Stimulated activated CD4-positive, alpha-beta T cell treated with anti-CD3 and anti-CD28 coated beads, Interleukin-2, amount 100 ng/mL, for 48 hours (primary cell): ENCODE data around the gene DNAJC15.
"Not testable (repeated sequence)": the region's sequence is repeated elsewhere in the genome, so short reads cannot be mapped to it uniquely, and the experiment has no call there.

Experiments used
- DNase-seq, 2 donors: peaks; one replicate each; pipeline ENCODE4 v3.0.0-alpha.2; 2020

DNAJC15 gene

DNA sequence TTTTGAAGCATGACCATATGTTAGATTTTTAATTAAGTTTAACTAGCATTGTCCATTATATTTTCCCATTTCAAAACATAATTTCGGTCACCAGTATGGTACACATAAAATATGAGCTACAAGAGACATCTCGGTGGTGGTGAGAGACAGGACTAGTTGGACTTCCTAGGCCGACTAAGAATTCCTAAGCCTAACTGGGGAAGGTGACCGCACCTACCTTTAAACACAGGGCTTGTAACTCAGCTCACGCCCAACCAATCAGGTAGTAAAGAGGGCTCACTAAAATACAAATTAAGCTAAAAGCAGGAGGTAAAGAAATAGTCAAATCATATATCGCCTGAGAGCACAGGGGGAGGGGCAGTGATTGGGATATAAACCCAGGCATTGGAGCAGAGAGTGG, 22.9 kb downstream of the DNAJC15 start:
- no peak for DNase-seq

DNA sequence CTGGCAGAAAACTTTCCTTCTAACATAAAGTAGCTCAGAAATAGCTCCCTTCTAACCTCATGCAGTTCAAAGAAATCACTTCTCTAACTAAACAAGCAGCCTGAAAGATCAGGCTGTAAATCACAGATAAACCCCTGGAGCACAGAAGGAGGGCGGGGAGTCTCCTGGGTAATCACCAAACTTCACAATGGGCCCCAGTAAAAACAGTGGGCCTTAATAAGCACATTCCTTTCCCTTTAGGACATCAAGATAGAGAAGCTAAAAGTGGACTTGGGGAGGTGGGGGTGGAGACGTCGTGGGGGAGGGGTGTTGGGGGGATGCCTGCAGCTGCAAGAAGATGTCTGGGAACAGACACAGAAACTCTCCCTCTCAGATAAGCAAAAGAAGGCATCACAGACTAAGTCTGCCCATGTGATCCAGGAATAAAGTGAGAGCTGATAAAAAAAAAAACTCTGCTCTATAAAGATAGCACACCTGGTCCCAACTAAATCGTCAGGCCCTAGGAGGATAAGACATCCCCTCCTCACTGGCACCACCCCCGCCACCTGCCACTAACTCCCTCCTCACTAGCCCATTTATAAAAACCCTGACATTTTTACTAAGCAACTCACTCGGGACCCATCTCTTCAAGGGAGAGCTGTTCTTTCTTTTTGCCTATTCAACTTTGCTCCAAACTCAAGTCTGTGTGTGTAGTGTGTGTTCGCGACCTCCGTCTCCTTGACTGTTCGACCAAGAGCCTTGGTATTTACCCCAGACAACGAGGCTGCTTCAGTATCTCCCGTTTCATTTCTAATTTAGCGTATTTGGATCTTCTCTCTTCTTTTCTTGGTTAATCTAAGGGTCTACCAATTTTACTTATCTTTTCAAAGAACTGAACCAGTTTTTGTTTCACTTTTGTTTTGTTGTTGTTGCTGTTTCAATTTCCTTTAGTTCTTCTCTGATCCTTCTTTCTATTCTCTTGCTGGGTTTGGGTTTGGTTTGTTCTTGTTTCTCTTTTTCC, 31.7 kb downstream of the DNAJC15 start:
- DNase-seq: no peak

DNA sequence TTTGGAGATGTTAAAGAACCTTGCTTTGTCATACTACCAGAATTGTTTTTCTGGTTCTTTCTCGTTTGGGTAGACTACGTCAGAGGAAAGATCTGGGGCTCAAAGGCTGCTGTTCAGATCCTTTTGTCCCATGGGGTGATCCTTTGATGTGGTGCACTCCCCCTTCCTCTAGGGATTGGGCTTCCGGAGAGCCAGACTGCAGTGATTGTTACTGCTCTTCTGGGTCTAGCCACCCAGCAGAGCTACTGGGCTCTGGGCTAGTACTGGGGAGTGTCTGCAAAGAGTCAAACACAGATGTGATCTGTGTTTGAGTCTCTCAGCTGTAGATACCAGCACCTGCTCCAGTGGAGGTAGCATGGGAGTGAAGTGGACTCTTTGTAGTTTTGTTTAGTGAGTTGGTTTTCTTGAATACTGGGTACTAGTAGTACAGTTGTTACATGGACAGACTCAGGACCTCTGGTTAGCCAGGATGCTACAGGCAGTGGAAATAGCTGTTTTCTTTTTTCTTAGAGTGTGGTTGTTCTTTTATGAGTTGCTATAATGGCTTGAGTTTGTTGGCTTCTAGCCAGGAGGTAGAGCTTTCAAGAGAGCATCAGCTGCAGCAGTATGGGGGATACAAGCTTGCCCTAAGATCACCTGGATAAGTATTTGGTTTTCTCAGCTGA, 34.4 kb downstream of the DNAJC15 start:
- no peak for DNase-seq

DNA sequence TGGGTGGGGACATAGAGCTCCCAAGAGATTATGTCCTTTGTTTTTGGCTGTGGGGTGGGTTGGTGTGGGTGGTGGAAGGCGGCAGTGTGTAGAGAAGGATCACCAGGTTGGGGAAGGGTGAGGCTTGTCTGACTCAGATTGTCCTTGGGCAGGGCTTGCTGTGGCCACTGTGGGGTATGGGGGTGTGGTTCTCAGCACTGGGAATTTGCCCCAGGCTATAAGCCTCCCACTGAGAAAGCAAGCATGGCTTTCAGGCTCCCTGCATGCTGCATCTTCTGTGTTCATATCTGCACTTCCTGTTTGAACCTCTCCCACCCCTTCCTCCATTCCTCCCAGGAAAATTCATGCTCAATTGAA, 34.9 kb downstream of the DNAJC15 start:
- no peak for DNase-seq

DNA sequence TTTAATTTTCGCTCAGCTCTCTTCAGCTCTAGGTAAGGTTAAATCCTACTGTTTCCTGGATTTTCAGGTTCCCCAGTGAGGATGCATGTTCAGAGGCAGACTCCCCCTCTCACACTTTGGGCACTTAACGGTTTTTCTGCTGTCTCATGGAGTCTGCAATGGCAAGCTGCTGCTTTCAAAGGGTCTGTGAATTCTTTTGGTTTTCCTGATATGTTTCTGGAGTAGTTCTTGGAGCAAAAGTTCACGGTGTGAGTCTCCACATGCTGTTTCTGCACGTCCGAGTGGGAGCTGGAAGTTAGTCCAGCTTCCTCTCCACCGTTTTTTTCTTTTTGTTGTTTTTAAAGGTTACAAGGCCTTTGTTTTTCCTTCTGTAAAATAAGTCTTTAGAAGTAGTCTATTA, 35.4 kb downstream of the DNAJC15 start:
- DNase-seq: no peak

DNA sequence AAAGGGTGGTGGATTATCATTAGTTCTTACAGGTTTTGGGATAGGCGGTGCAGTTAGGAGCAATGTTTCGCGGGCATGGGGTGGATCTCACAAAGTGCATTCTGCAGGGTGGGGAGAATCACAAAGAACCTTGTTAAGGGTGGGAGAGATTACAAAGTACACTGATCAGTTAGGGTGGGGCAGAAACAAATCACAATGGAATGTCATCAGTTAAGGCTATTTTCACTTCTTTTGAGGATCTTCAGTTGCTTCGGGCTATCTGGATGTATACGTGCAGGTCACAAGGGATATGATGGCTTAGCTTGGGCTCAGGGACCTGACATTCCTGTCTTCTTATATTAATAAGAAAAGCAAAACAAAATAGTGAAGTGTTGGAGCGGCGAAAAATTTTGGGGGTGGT, 36.4 kb downstream of the DNAJC15 start:
- not testable (repeated sequence) for DNase-seq

DNA sequence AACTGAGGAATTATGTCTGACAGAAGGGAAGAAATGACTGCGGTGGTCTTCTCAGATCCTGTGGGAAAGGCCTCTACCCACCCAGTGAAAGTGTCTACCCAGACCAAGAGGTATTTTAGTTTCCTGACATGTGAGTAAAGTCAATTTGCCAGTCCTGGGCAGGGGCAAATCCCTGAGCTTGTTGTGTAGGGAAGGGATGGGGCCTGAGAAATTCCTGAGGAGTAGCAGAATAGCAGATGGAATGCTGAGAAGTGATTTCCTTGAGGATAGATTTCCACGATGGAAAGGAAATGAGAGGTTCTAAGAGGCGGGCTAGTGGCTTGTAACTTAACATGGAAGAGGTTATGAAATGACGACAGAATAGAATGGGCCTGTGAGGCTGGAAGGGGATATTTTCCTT, 37.4 kb downstream of the DNAJC15 start:
- not testable (repeated sequence) for DNase-seq

DNA sequence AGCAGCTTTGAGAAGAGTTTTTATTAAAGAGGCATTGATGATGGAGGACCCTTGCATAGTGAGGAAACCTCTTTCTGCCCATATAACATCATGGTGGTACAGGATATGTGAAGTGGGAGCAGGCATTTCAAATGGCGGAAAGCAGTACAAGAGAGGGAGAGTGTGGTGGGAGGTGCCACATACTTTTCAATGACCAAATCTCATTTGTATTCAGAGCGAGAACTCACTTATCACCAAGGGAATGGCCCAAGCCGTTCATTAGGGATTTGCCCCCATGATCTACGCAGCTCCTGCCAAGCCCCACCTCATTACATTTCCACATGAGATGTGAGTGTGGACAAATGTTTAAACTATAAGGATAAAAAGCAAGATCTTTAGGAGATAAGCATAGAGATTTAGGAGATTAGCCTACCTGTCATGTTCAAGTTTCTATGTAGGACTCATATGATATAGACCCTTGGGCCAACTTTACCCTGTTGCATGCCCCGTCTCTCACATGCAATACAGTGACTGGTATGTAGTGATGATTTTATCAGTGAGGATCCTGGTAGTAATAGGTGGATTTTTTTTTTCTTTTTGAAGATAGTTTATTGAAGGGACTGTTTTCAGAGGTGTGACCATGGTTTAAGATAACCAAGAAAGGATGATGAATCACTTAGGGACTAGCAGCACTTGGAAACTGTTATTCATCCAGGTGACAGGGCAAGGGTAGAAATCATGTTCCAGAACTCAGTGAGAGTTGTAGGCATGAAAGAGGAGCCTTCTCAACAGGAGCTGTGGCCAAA, 38.3 kb downstream of the DNAJC15 start:
- DNase-seq: no peak

DNA sequence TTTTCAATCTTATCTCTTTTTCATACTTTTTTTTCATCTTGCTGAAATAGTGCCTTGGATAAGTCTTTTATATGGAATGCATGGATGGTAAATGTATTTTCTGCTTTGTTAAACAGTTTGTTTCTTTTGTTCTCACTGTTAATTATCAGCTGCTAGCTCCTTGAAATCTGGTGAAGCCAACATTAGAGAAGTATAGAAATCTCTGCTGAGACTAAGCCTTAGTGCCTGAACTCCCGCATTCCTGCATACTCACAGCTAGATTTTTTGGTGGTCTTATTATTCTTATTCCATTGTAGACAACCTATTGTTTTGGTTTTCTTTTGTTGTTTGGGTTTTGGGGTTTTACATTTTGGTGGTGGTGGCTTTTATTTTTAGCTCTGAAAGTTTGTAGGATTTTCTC, 48.4 kb downstream of the DNAJC15 start:
- DNase-seq: no peak

DNA sequence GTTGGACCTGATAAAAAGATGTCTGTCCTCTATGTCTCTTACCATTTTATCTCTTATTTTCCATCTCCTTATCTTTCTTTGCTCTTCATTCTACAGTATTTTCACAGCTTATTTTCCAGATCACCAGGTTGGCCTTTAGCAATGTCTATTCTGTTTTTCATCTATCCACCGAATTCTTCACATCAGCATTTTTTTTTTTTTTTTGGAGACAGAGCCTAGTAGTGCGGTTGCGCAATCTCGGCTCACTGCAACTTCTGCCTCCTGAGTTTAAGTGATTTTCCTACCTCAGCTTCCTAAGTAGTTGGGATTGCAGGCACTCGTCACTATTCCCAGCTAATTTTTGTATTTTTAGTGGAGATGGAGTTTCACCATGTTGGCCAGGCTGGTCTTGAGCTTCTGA, 49.0 kb downstream of the DNAJC15 start:
- DNase-seq: no peak

DNA sequence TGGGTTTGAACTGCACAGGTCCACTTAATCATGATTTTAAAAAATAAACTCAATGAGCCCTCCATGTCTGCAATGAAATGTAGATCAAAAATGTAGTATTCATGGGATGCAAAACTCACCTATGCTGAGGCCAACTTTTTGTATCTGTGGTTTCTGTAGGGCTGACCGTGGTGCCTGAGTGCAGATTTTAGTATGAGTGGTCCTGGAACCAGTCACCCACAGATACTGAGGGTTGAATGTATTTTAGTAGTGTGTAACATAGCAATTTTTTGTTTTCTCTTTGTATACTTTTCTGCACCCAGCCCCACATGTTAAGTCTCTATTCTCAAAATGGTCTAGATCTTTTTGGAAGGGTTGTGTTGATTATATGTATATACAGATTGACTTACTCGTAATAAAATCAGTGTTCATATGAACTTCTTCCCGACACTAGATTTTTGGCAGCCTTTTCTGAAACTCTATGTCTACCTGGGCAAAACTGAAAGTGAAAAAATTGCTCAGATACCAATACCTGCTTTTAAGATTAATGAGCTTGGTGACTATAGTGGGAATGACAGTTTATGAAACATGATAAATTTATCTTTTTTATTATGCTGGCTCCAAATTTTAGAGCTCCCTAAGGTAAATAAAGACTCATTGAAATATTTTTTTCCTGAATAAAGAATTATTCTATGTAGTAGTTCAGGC, 51.6 kb downstream of the DNAJC15 start:
- DNase-seq: no peak

DNA sequence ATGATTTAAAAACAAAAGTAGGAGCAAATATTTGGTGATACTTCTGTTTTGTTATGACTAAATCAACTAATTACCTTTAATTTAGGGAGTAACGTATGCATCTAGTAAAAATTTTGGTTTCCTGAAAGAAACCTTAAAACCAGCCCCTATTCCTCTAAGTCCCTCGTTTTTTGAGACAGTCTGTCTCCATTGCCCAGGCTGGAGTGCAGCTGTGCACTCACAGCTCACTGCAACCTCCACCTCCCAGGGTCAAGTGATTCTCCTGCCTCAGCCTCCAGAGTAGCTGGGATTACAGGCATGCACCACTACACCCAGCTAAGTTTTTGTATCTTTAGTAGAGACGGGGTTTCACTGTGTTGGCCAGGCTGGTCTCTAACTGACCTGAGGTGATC, 52.1 kb downstream of the DNAJC15 start:
- not testable (repeated sequence) for DNase-seq

DNA sequence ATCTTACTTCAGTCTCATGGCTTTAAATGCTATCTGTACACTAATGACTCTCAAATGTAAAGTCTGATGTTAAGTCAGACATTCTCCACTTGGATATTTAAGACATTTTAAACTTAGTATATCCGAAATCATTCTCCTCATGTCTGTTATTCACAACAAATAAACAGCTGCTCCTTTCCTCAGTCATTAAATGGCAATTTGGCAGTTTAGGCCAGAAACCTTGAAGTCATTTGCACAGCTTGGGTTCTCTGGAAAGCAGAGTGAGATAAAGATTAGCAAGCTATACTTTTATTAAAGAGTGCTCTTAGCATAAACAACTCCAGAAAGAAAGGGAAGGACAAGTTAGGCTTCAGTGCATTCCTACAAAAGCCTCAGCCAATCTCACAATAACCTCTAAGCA, 53.7 kb downstream of the DNAJC15 start:
- DNase-seq: no peak

DNA sequence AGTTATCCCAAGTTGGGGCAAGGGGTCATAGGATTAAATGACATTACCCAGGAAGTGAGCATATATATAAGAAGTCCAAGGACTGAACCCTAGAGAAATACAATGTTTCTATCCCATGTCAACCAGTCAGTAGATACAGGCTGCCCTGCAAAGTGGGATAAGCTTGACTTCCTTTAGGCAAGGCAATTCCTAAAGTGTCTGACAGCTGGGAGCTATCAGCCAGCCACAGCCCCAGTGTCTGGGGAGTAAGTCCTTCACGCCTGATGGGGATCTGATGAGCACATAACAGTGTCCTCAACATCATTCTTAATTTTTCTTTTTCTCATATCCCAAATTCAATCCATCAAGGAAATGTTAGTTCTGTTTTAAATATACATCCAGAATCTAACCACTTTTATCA, 54.1 kb downstream of the DNAJC15 start:
- no peak for DNase-seq

DNA sequence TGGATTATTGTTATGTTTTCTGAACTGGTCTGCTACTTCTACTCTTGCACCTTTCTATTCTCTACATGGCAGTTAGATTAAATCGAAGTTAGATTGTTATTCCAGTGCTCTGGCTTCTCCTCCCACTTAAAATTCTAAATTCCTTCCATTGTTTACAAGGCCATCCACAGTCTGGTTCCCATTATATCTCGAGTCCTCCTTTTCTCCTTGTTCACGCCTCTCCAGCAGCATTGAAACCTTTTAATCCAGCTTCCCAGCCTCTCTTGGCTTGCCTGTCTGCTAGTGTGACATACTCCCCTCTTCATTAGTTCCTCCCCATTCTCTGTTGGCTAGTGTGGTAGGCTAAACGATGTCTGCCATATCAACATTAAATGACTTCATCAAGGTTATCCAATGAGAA, 54.5 kb downstream of the DNAJC15 start:
- no peak for DNase-seq

DNA sequence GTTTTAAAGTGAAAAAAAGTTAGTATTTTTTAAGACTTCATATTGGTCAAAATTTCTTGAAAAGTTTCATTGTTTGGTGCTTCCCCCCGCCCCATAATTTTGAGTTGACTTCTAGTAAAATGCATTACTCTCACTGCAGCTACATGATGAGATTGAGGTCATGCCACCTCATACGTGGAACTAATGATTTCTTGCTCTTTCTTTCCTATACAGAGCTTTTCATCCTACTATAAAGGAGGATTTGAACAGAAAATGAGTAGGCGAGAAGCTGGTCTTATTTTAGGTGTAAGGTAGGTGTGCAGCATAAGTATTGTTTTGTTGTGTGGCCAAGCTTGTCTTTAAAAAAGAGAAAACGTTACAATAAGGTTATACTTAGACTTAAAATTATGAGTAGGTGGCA, 55.0 kb downstream of the DNAJC15 start:
- no peak for DNase-seq

DNA sequence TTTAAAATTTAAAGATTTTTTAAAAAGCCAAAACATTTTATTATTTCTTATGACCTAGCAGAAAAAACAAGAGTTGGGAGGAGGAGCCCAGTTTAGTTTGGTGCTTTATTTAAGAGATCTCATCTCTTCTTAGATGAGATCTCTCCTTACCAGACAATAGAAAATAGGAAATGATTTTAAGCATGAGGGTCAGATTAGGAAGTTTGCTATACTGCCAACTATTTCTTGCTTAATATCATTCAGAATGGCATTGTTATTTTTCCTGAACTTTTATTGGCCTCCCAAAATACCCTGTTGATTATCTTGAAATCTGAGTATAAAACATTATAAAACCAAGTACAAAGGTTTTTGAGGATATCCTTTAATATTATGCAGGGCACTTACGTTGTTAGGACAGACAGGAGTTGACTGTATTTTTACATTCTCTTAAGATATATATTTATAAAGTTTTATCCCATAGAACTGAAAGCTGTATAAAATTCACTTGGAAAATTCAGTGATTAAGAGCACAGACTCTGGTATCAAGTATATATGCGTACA, 56.1 kb downstream of the DNAJC15 start:
- DNase-seq: no peak

DNA sequence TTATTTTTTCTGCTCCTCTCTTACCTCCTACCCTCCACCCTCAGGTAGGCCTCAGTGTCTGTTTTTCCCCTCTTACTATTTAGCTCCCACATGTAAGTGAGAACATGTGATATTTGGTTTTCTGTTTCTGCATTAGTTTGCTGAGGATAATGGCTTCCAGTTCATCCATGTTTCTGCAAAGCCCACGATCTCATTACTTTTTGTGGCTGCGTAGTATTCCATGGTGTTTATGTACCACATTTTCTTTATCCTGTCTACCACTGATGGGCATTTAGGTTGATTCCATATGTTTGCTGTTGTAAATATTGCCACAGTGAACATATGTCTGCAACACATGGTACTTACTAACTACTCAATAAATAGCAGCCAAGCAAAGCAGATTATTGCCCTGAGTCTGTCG, 56.8 kb downstream of the DNAJC15 start:
- DNase-seq: no peak

DNA sequence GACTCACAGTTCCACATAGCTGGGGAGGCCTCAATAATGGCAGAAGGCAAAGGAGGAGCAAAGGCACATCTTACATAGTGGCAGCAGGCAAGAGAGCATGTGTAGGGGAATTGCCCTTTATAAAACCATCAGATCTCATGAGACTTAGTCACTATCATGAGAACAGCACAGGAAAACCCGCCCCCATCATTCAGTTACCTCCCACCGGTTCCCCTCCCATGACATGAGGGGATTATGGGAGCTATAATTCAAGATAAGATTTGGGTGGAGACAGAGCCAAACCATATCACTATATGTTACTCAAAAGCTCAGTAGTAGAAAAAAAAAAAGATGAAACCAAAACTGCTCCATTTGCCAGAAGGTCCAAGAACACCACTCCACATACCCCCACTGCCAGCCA, 58.5 kb downstream of the DNAJC15 start:
- no peak for DNase-seq

DNA sequence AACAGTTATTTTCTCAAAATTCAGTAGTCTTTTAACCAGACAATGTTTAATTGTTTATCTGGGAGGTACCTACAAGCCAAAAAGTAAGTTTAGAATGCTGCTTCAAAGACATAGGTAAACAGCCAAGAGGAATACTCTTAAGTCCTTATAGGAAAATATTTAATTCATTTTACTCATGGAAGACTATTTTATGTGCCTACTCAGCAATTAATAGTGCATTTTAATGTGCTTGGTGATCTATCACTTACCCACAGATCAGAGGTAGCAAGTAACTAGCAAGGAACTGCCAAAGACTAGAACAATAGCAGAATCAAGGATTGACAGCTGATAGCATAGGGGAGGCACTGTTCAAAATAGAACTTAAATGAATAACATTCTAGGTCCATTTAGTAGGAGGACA, 60.4 kb downstream of the DNAJC15 start:
- DNase-seq: no peak

DNA sequence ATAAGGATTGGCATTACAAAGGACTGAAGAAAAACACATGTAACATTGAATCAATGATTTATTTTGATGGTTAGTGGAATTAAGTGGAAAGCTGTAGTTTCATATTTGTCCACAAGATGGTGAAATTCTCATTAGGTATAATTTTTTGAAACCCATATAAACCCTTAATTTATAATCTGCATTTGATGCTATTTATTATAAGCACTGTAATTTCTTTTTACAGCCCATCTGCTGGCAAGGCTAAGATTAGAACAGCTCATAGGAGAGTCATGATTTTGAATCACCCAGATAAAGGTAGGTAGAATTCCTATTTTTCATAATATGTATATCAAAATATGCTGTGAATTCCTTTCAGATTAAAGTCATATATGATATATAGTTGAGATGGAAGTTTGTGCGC, 62.2 kb downstream of the DNAJC15 start:
- no peak for DNase-seq

DNA sequence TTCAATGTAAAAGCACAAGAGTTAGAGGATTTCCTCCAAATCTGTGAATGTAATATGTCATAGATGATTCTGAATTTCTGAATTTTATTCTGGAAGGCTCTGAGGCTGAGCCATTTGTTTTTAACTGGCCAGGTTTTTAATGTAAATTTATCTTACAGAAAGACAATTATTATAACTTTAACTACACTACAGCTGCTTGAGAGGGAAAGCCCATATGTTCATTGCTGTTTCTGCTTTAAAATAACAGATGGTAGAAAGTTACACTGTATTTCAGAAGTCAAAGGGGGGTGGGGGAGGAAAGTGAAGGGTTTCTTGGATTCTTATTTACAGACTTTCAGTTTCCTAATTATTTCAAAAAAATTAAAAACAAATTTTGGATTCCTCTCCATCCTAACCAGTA, 62.8 kb downstream of the DNAJC15 start:
- no peak for DNase-seq

DNA sequence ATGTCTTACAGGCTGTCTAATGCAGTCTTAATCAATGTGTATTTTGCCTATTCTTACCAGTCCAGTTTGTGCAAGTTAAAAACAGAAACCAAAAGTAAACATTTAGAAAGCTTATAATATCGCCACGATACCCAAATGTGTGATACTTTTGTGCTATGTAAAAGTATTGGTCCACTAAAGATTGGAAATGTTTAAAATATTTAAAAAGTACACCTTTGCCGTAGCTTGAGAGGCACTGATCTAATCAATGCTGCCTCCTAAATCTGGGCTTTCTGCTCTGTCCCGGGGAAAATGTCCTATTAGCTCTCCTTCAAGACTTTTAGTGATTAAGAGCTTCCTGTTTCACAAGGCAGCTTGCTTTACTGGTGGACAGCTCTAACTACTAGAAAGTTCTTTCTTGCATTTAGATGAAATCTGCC, 64.7 kb downstream of the DNAJC15 start:
- DNase-seq: no peak
